Liver (tissue), 9 donors: ENCODE data around the gene RBMY1D. TPM values are rescaled to one million over a fixed set of nuclear protein-coding genes. Genes with fewer than 3 reads are reported as not detected.

Source experiments
- DNase-seq: peaks from one replicate; pipeline ENCODE4 v3.0.0-alpha.2; 2017; ENCODE audit warnings: low spot score
- H3K27ac ChIP-seq, 2 donors: one replicate each; pipeline ENCODE4 v1.7.0; 2013; ENCODE audit warnings: inconsistent platforms in 2 of 2, low read length in 2 of 2, control low read depth in 1 of 2, low read depth in 1 of 2, mild to moderate bottlenecking in 1 of 2
- H3K27me3 ChIP-seq, 4 donors: one replicate each; pipeline versions ENCODE4 v1.6.1 to v1.7.0; 2013; ENCODE audit warnings: low read length in 3 of 4, inconsistent platforms in 1 of 4, mild to moderate bottlenecking in 1 of 4, moderate library complexity in 1 of 4; ENCODE audit not compliant: control insufficient read depth in 4 of 4, insufficient read depth in 4 of 4
- H3K36me3 ChIP-seq, 4 donors: one replicate each; pipeline versions ENCODE4 v1.6.1 to v1.7.0; 2013; ENCODE audit warnings: low read length in 3 of 4, mild to moderate bottlenecking in 3 of 4, low read depth in 1 of 4, moderate library complexity in 1 of 4; ENCODE audit not compliant: control insufficient read depth in 4 of 4, insufficient read depth in 3 of 4
- H3K4me1 ChIP-seq, 4 donors: one replicate each; pipeline versions ENCODE4 v1.6.1 to v1.7.0; 2013; ENCODE audit warnings: low read length in 3 of 4, mild to moderate bottlenecking in 3 of 4, moderate library complexity in 1 of 4; ENCODE audit not compliant: control insufficient read depth in 4 of 4, insufficient read depth in 4 of 4
- H3K4me3 ChIP-seq, 3 donors: one replicate each; pipeline versions ENCODE4 v1.6.1 to v1.7.0; 2013; ENCODE audit warnings: low read length in 3 of 3, control low read depth in 1 of 3, low read depth in 1 of 3, mild to moderate bottlenecking in 1 of 3
- H3K9ac ChIP-seq, 2 donors: one replicate each; pipeline ENCODE4 v1.7.0; 2013; ENCODE audit warnings: low read length in 2 of 2, mild to moderate bottlenecking in 2 of 2, moderate library complexity in 2 of 2, control low read depth in 1 of 2, low read depth in 1 of 2
- H3K9me3 ChIP-seq, 4 donors: one replicate each; pipeline versions ENCODE4 v1.6.1 to v1.7.0; 2013; ENCODE audit warnings: low read length in 3 of 4; ENCODE audit not compliant: control insufficient read depth in 4 of 4
- EGR1 ChIP-seq, 2 donors: IDR thresholded peaks; 2 replicates each; pipeline ENCODE4 v1.6.1; 2016 to 2018; ENCODE audit warnings: antibody characterized with exemption in 2 of 2, low read depth in 2 of 2
- FOXA2 ChIP-seq: IDR thresholded peaks from 2 replicates; pipeline ENCODE4 v1.6.1; 2016; ENCODE audit warnings: antibody characterized with exemption
- GABPA ChIP-seq, 2 donors: IDR thresholded peaks in 1 of 2; conservative IDR thresholded peaks in 1 of 2; 2 replicates each; pipeline ENCODE4 v1.6.1; 2016; ENCODE audit warnings: antibody characterized with exemption in 2 of 2, mild to moderate bottlenecking in 1 of 2, moderate library complexity in 1 of 2
- HNF4G ChIP-seq: IDR thresholded peaks from 2 replicates; pipeline ENCODE4 v1.6.1; 2016; ENCODE audit warnings: antibody characterized with exemption
- JUND ChIP-seq, 2 donors: IDR thresholded peaks; 2 replicates each; pipeline ENCODE4 v1.6.1; 2016; ENCODE audit warnings: antibody characterized with exemption in 2 of 2
- NR2F2 ChIP-seq: IDR thresholded peaks from 2 replicates; pipeline ENCODE4 v1.6.1; 2016; ENCODE audit warnings: antibody characterized with exemption
- RAD21 ChIP-seq, 2 donors: IDR thresholded peaks; 2 replicates each; pipeline ENCODE4 v1.6.1; 2016; ENCODE audit warnings: antibody characterized with exemption in 2 of 2, mild to moderate bottlenecking in 2 of 2
- RXRA ChIP-seq, 2 donors: IDR thresholded peaks; 2 replicates each; pipeline ENCODE4 v1.6.1; 2017 to 2018; ENCODE audit warnings: antibody characterized with exemption in 2 of 2, mild to moderate bottlenecking in 1 of 2
- SP1 ChIP-seq: IDR thresholded peaks from 2 replicates; pipeline ENCODE4 v1.6.1; 2018; ENCODE audit warnings: antibody characterized with exemption, mild to moderate bottlenecking
- TAF1 ChIP-seq: conservative IDR thresholded peaks from 2 replicates; pipeline ENCODE4 v1.6.1; 2016; ENCODE audit warnings: antibody characterized with exemption, mild to moderate bottlenecking
- YY1 ChIP-seq: IDR thresholded peaks from 2 replicates; pipeline ENCODE4 v1.6.1; 2016; ENCODE audit warnings: antibody characterized with exemption, mild to moderate bottlenecking
- WGBS: extraction: QIAGEN DNeasy Blood & Tissue Kit; methylation state at CpG from one replicate; pipeline ENCODE4 v1.1.7; 2013; 5-methylcytosine and 5-hydroxymethylcytosine counted together
- polyA plus RNA-seq, 2 donors: library from polyadenylated mRNA; stranded (reverse) in 1 of 2; unstranded in 1 of 2; fragments of 200-250 nt in 1 of 2; fragments of >200 nt in 1 of 2; fragmentation: Nextera tagmentation in 1 of 2; extraction: Ambion mirVana in 1 of 2; gene quantifications; one replicate each; pipeline versions ENCODE4 v1.2.1 to v1.2.3, GENCODE V29; 2013 to 2015
- total RNA-seq, 2 donors: library from RNA; depleted of rRNA; stranded (reverse); fragments of >200 nt; gene quantifications; one replicate each; pipeline ENCODE4 v1.2.3, GENCODE V29; 2014
- TF ChIP-seq, protein P1 (sequence below): IDR thresholded peaks from 2 replicates; pipeline ENCODE4 v1.6.1; 2016; ENCODE audit warnings: antibody characterized with exemption
- TF ChIP-seq, protein P2 (sequence below): IDR thresholded peaks from 2 replicates; pipeline ENCODE4 v1.6.1; 2016; ENCODE audit warnings: antibody characterized with exemption
- TF ChIP-seq, protein P3 (sequence below): IDR thresholded peaks from 2 replicates; pipeline ENCODE4 v1.6.1; 2016; ENCODE audit warnings: antibody characterized with exemption
- TF ChIP-seq, protein P4 (sequence below): fragments of 150-350 bp; IDR thresholded peaks from 2 replicates; pipeline ENCODE4 v1.5.1; 2017; ENCODE audit warnings: improper control_type of control experiment, low read depth, low read length; ENCODE audit not compliant: missing input control
- TF ChIP-seq, protein P5 (sequence below): IDR thresholded peaks from 2 replicates; pipeline ENCODE4 v1.6.1; 2016; ENCODE audit warnings: antibody characterized with exemption, mild to moderate bottlenecking
- donor health status: healthy.
- donor health status: healthy.
- donor health status: healthy.
- donor health status: healthy.
- donor health status: healthy.

RBMY1D gene
- total and polyA plus RNA-seq, 4 donors, result not detected

DNA sequence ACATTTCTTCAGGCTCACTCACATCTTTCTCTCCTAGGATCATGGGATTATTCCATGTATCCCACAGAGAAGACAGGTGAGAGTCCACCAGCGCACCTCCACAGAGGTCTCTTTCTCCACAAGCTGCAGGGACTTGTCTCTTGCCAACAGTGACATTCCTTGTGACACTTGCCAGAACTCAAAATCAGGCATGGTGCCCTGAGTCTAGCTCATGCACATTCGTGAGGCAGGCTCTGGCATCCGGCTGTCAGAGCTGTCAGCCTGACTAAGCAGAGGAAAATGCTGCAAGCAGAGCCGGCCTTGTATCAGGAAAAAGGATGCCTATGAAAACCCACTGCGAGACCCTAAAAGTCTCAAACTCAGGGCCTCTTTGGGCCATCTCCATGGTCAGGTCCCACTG lies 54.8 kb downstream of the RBMY1D start (continued):
- TF ChIP-seq, protein P1, sequence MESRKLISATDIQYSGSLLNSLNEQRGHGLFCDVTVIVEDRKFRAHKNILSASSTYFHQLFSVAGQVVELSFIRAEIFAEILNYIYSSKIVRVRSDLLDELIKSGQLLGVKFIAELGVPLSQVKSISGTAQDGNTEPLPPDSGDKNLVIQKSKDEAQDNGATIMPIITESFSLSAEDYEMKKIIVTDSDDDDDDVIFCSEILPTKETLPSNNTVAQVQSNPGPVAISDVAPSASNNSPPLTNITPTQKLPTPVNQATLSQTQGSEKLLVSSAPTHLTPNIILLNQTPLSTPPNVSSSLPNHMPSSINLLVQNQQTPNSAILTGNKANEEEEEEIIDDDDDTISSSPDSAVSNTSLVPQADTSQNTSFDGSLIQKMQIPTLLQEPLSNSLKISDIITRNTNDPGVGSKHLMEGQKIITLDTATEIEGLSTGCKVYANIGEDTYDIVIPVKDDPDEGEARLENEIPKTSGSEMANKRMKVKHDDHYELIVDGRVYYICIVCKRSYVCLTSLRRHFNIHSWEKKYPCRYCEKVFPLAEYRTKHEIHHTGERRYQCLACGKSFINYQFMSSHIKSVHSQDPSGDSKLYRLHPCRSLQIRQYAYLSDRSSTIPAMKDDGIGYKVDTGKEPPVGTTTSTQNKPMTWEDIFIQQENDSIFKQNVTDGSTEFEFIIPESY, result no peak
- TF ChIP-seq GABPA (IDR thresholded peaks at IDR 0.05 in 1 of 2, conservative IDR thresholded peaks at IDR 0.05 in 1 of 2) (no peak), YY1 (no peak), RXRA (IDR thresholded peaks at IDR 0.05) (no peak), JUND (IDR thresholded peaks at IDR 0.05) (no peak), HNF4G (no peak), NR2F2 (no peak)
- TF ChIP-seq, protein P2, sequence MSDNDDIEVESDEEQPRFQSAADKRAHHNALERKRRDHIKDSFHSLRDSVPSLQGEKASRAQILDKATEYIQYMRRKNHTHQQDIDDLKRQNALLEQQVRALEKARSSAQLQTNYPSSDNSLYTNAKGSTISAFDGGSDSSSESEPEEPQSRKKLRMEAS, result no peak

DNA sequence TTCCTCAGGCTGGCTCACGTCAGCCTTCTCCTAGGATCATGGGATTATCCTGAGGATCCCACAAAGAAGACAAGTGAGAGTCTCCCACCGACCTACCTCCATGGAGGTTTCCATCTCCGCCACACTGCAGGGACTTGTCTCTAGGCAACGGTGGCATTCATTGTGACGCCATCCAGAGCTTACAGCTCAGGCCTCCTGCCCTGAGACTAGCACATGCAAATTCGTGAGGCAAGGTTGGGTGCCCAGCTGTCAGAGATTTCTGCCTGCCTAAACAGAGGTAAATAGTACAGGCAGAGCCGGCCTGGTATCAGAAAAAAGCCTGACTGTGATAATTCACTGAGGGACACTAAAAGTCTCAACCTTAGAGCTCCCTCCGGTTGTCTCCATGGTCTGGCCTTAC lies 58.0 kb downstream of the RBMY1D start:
- TF ChIP-seq, protein P3, sequence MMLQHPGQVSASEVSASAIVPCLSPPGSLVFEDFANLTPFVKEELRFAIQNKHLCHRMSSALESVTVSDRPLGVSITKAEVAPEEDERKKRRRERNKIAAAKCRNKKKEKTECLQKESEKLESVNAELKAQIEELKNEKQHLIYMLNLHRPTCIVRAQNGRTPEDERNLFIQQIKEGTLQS, result no peak
- TF ChIP-seq NR2F2 (no peak), RXRA (IDR thresholded peaks at IDR 0.05) (no peak), GABPA (IDR thresholded peaks at IDR 0.05 in 1 of 2, conservative IDR thresholded peaks at IDR 0.05 in 1 of 2) (no peak), SP1 (no peak), JUND (IDR thresholded peaks at IDR 0.05) (no peak), EGR1 (IDR thresholded peaks at IDR 0.05; ENCODE audit: low read depth in 2 of 2) (no peak), FOXA2 (no peak), HNF4G (no peak), TAF1 (no peak), YY1 (no peak), RAD21 (IDR thresholded peaks at IDR 0.05) (no peak)
- TF ChIP-seq, protein P4, sequence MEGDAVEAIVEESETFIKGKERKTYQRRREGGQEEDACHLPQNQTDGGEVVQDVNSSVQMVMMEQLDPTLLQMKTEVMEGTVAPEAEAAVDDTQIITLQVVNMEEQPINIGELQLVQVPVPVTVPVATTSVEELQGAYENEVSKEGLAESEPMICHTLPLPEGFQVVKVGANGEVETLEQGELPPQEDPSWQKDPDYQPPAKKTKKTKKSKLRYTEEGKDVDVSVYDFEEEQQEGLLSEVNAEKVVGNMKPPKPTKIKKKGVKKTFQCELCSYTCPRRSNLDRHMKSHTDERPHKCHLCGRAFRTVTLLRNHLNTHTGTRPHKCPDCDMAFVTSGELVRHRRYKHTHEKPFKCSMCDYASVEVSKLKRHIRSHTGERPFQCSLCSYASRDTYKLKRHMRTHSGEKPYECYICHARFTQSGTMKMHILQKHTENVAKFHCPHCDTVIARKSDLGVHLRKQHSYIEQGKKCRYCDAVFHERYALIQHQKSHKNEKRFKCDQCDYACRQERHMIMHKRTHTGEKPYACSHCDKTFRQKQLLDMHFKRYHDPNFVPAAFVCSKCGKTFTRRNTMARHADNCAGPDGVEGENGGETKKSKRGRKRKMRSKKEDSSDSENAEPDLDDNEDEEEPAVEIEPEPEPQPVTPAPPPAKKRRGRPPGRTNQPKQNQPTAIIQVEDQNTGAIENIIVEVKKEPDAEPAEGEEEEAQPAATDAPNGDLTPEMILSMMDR, result no peak
- TF ChIP-seq, protein P1, result no peak
- TF ChIP-seq, protein P5, sequence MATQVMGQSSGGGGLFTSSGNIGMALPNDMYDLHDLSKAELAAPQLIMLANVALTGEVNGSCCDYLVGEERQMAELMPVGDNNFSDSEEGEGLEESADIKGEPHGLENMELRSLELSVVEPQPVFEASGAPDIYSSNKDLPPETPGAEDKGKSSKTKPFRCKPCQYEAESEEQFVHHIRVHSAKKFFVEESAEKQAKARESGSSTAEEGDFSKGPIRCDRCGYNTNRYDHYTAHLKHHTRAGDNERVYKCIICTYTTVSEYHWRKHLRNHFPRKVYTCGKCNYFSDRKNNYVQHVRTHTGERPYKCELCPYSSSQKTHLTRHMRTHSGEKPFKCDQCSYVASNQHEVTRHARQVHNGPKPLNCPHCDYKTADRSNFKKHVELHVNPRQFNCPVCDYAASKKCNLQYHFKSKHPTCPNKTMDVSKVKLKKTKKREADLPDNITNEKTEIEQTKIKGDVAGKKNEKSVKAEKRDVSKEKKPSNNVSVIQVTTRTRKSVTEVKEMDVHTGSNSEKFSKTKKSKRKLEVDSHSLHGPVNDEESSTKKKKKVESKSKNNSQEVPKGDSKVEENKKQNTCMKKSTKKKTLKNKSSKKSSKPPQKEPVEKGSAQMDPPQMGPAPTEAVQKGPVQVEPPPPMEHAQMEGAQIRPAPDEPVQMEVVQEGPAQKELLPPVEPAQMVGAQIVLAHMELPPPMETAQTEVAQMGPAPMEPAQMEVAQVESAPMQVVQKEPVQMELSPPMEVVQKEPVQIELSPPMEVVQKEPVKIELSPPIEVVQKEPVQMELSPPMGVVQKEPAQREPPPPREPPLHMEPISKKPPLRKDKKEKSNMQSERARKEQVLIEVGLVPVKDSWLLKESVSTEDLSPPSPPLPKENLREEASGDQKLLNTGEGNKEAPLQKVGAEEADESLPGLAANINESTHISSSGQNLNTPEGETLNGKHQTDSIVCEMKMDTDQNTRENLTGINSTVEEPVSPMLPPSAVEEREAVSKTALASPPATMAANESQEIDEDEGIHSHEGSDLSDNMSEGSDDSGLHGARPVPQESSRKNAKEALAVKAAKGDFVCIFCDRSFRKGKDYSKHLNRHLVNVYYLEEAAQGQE, result no peak
- TF ChIP-seq, protein P2, result no peak
- no peak overlapping the region for H3K27ac ChIP-seq
- DNase-seq, result no peak
- no peaks in the 10 kb centered on the region for H3K4me1 ChIP-seq
- WGBS, result 63% methylated on average over 8 of the region's 8 CpGs
- no peaks in the 10 kb centered on the region for H3K9me3 ChIP-seq
- no peak overlapping the region for H3K9ac ChIP-seq
- no peak overlapping the region for H3K4me3 ChIP-seq
- H3K36me3 ChIP-seq, result no peaks in the 10 kb centered on the region
- H3K27me3 ChIP-seq, result no peaks in the 10 kb centered on the region
